ENCODE measurements around the gene PSKH1.

Gene PSKH1

DNA sequence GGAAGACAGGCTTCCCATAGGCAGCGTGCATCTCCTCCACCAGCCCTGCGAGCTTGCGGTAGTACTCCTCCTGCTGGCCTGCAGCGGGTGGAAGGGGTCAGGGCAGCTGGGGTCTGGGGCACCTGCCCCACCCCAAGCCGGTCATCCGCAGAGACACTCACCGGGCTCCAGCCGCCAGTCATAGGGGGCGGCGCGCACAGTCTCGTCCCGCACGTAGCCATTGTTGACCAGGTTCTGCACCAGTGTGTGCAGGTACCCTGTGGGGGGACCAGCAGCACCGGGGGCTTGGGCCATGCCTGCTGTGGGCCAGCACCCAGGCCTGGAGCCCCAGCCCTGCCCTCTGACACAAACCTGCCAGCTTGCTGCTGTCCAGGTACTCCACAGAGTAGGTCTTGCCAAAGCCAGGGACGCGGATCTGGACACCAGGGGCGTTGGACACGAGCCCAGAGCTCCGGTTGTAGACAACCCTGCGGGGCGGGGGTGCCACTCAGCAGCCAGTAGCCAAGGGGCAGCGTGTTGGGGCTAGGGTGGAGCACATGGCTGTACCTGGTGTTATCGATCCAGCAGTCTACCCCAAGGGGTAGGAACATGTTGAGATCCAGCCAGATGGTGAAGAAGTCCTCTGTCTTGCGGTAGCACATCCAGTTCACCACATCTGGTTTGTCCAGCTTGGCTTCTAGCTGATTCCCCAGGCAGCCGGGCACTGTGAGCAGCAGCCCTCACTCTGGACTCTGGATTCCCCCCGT, 49.6 kb downstream of the PSKH1 start:
- FAIRE-seq, result no peak

DNA sequence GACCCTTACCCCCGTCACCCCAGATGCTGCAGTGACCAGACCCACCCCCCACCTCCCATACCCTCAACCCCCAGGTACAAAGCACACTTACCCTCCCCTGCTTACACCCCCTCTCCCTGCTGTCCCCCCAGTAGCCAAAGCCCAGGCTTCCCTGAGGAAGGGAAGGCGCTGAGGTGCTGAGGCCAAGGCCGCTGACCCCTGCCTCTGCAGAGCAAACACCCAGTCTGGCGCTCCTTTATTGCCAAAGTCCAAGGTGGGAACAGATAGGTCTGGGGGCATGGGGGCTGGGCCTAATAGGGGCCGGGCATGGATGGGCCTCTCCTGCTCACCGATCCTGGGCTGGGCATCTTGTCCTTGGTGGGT, 50.2 kb downstream of the PSKH1 start:
- FAIRE-seq, result no peak

DNA sequence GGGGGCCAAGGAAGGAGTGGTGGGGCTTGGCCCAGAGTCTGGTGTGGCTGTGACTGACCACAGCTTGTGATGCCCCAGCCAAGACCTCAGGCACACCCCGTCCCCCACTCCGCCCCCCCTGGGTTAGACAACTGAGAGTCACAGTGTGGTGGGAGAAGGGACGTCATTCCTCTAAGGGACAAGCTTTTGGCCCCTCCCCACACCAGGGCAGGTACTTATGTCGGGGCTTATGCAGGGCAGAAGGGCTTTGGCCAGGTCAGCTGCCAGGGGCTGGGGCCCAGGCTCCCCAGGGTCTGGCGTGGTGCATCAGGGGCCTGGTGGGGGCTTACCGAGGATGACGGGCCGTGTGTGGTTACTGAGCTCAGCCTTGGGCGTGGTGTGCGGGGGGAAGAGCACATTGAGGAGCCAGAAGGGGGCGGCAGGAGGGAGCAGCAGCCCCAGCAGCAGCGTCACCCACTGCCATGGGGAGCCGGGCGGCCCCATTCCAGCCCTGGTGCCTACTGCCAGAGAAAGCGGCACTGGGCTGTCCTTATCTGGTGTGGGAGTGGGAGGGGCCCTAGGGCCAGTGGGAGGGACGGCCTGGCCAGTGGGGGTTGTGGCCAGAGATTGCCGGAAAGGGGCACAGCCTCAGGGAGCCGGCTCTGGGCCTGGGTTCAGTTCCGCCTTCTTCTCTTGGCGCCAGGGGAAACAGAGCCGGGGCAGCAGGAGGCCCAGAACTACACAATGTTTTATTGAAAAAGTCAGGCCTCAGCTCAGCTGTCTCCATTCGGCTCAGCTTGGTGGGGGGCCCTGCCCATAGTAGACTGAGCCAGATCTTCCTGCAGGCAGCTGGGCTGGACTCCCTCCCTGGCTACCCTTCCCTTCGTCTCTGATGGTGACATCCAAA, 50.8 kb downstream of the PSKH1 start, which contains the start of gene LCAT:
Gene LCAT, minus strand, starts transcription at position 502 of the 886 bp plus-strand sequence. Its CDS starts 19 bp downstream, at position 483.
- FAIRE-seq, result no peak

DNA sequence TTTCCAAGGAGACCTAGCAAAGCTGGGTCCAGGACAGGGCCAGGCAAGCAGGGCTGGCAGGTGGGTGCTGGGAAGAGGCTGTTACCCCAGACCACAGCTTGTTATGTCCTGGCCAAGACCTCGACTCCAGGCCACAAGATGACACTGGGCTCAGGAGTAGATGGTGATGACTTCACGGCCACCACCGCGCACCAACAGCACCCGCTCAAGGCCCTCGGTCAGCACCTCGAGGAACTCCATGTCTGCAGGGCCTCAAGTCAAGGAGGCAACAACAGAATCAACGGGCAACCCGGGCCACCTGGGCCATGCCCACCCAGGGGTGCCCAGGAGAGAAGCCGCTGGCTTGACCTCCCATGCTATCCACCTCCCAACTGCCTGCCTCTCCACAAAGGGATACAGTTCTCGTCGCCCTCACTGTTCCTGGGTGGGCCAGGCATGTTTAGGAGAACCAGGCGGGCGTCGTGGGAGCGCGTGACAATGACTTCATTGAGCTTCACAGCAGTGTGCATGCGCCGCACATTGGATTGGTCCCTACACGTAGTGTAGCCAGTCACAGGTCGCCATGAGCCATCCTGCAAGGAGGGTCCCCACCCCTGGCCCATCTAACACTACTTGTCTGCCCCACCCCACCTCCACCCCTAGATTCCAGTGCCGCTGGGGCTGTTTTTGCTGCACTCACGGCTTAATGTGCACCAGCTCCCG, 51.8 kb downstream of the PSKH1 start:
- FAIRE-seq, result no peak

DNA sequence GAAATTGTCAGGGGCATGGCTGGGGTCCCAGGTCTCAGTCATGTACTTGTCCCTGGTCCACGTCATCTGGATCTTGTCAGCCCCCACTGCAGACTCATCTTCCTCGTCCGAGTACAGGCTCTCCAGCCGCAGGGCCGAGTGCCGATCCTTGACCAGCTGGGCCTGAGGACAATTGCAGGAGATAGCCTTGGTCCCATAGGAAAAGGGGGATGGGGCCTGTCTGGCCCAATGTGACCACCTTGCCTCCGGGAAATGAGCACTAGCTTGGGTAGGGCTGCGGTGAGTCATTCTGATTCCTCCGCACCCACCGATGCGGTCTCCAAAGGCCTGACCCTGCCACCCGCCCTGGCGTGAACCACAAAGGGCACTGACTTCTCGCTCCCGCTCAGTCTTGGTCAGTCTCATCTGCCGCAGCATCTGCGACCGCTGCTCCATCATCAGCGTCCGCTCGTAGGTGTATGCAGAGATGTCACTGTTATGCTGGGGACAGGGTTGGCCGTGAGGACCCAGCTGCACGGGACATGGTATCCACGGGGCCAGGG, 52.4 kb downstream of the PSKH1 start:
- no peak for FAIRE-seq

DNA sequence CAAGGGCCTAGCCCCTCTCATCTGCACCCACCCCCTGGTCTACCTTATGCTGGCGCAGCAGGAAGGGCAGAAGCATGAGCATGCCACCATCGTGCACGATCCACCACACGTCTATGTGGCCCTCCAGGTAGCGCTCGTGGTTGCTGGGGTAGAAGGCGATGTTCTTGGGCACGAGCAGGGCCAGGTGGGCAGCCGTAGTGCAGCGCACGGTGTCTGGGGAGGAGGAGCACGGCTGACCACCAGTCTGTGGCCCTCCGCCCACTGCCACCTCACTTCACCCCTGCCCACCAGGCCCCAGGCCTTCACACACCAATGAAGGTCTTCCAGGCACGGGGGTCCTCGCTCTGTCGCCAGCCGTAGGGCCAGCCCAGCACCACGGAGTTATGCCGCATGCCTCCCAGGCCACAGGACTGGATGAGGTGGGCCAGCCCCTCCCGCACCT, 53.1 kb downstream of the PSKH1 start:
- FAIRE-seq, result no peak

DNA sequence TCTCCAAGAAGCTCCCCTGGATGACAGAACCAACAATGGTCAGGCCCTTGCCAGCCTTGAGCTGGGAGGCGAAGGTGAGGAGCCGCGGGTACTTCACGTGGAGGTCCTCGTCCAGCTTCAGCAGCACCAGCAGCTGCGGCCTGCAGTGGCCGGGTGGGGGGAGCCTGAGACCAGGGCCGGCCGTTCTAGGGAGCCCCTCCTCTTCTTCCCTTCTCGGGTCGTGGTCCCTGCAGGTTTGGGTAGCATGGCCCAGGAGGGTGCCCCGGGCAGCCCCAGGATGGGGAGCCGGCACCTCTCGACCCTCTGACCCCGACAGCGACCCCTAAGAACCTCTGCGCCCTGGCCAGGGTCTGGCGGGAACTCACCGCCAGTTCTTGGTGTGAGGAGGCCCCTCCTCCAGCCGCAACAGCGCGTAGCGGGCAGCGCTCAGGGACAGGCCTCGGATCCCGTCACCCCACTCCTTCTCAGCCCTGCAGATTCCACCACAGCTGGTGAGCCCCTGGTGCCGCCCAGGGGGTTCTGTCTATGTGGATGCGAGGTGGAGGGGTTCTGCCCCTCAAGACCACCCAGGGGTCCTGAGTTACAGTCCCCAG, 54.0 kb downstream of the PSKH1 start:
- no peak for FAIRE-seq

DNA sequence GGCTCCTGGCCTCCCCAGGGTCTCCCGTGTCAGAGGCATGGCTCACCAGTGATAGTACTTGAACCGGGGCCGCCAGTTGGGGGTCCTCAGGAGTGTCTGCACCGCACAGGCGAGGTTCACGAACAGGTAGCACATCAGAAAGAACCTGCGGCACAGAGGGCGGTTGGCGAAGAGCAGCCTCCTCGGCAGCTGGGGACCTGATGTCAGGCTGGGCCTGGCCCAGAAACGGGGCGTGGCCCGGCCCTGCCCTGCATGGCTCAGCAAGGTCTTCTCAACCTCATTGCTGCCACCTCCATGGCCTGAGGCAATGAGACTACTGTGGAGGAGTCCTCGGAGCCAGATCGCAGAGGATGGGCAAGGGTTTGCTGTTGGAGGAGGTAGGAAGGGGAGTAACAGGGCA, 55.0 kb downstream of the PSKH1 start:
- FAIRE-seq, result no peak

DNA sequence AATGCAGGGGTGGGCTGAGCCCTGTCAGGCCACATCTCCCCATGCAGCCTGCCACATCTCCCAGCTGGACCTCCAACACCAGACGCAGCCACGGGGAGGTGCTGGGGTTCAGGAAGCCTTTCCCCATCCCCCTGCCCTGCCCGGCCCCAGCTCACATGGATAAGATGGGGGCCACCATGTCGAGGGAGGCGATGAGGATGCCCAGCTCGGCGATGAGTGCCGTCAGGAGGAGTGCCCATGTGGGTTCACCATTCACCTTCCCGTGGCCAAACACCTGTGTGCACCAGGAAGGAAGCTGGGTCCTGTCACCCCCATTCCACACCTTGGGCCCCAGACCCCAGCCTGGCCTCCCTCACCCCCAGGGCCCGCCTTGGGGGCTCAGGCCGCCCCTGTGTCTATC, 56.6 kb downstream of the PSKH1 start:
- FAIRE-seq, result no peak

DNA sequence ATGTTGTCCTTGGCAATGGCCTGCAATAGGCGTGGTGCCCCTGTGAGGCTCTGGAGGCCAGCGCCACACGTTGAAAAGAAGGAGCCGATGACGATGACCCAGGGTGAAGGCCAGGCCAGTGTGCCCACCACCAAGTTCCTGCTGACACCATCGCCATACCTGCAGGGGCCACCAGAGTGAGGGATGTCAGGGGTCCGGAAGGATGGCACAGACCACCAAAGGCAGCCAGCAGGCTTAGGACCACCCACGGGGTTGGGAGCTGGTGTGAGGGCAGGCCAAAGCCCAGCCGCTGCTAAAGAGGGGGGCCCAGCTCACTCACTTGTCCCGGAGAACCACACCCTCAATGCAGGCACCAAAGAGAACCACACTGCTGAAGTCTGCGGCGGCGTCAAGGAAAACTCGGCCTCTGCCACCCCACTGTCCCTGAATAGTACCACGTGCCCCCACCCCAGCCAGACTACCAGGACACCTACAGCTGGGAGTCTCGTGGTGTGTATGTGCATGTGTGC, 57.3 kb downstream of the PSKH1 start:
- no peak for FAIRE-seq

DNA sequence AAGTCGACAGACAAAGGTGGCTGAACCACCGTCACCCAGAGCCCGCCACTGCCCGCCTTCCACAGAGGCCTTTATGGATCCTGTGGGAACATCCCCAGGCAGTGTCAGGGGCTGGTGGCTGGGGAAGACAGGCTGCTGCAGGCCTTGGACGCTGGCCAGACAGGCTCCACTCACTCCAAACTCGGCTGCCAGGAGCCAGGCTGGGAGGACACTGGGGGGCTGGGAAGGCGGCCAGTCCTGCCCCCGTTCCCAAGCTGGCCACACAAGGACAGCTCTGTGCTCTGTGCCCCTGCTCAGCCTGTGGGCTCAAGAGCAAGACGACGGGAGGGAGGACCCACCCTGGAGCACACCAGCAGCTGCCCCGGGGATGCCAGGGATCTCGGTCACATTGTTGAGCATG, 58.4 kb downstream of the PSKH1 start:
- FAIRE-seq, result no peak

DNA sequence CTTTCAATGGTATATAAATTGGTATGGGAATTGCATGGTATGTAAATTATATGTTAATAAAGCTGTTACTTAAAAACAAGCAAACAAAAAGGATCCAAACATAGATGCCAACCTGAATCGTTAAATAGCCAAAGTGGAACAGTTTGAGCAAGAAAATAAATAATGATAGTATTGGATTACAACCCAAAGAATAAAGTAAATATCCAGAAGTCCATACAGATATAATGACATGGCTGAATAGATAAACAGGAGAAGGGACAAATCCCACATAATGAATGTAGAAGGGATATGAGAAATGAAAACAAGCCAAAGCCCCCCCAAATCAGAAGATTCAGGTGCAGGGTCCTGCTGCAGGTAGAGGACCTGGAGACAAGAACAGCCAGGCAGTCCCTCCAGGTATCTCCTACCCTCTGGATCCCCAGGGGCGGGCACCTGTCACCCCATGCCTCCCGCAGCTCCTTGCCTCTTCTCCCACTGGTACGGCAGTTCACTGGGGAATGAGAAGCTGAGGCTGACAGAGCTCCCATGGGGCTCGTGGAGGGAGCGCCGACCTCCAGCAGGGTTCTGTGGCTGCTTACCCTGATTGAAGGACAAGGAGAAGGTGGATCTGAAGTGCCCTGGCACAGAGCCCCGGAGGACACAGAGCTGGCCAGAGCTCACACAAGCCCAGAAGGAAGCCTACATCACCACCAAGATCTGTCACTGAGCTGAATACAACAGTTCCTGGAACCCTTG, 60.8 kb downstream of the PSKH1 start:
- FAIRE-seq, result no peak

DNA sequence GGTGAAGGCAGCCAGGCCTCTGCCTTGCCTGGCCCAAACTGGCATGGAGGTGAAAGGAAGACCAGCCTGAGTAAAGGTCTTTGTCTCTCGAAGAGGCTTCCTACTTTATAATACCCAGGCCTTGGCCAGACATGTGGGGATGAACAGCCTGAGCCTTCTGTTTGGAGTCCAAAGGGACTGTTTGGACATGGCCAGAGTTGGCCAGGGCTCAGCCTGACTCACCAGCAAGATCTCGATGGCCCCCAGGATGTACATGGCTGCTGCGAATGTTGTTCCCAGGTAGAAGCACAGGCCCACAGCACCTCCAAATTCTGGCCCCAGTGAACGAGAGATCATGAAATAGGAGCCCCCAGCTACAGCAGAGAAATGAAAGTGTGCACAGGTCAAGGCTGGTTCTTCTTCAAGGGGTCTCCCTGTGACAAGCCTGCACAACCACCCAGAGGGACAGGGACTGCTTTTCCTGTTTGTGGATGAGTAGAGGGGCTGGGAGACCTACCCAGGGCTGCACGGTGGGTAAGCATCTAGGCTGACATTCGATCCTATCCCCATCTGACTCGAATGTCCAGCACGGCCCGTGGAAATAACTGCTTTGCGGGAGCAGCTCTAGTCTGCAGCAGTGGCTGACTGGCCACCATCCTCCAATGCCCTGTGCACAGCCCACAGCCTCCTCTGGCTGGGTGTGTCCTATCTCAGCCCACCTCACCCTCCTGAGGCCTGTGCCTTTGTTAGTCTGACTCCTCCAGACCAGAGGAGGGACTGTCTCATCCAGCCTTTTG, 61.6 kb downstream of the PSKH1 start:
- no peak for FAIRE-seq

DNA sequence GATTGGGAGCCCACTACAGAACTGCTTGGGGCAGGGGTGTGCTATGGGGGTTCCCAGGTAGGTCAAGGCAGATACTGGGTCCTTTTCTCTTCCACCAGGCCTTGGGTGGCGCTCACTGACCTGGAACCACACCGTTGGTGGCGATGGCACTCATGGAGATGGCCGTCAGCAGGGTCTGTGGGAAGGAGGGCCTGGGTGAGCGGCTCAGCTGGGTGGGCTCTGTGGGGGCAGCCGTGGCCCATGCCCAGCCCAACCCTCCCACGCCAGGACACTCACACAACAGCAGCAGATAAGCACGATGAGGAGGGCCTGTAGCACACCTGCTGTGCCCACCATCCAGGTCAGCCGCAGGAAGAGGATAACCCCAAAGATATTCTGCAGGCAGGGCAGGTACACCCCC, 64.6 kb downstream of the PSKH1 start:
- FAIRE-seq, result no peak

DNA sequence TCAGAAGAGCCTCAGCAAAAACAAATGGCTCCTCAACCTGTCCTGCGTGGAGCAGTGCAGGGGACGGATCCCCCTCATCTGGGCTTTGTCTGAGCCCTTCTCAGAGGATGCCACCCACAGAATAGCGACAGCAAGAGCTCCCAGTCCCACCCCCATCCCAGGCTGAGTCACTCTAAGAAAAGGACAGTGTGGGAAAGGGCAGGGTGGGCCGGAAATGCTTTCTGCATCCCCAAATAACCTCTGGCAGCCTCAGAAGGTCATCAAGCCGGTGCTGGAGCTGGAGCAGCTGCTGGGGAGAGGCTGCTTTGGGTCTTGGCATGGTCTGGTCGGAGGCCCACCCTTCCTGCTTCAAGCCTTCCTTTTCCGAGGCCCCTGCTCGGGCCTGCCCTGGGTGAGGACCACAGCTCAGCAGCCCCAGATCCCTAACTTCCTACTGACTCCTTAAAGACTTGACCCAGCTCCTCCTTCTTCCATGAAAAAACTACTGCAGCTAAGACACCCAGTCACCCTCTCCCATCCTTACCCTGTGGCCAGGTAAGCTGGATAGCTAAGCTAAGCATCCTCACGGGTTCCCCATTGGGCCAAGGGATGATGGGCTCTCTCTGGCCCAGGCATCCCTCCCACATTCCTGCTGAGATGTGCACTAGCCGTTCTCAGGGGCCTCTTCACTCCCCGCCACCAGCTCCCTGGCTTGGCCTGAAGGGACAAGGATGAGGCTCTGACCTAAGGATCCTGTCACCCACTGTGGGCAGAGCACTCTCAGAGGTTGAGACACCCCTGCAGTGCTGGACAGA, 66.7 kb downstream of the PSKH1 start:
- no peak for FAIRE-seq

DNA sequence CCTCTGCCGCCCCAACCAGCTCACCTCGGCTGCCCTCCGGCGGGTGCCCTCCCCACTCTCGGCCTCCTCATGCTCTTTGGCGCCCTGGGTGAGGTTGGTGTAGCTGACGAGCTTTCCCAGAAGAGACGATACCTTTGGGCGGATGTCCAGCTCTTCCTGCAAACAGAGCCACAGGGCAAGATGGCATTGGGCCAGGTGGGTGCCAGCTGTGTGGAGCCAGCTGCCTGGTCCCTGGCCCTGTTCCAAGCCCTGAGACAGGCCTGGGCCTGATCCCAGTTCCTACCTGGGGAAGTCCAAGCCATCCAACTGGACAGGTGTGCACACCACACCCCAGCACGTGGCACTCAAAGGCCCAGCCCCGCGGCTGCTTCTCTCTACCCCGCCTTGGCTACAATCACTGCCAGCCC, 68.5 kb downstream of the PSKH1 start:
- no peak for FAIRE-seq

DNA sequence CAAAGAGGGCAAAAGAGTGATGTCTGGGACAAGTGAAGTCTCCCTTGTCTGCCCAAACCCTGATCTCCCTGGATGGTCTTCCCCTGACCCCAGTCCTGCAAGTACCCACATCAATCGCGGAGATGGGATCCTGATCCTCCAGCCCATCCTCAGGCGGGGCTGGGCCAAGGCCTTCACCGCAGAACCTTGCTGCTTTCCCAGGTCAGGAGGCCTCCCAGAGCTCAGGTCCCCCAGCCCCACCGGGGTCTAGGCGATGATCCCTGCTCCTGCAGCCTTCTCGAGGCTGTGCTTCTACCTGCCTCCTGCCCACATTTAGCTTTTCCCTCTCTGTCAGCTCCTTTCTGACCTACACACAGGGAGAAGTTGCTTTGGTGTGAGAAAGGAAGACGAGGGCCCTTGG, 69.1 kb downstream of the PSKH1 start:
- FAIRE-seq, result no peak

DNA sequence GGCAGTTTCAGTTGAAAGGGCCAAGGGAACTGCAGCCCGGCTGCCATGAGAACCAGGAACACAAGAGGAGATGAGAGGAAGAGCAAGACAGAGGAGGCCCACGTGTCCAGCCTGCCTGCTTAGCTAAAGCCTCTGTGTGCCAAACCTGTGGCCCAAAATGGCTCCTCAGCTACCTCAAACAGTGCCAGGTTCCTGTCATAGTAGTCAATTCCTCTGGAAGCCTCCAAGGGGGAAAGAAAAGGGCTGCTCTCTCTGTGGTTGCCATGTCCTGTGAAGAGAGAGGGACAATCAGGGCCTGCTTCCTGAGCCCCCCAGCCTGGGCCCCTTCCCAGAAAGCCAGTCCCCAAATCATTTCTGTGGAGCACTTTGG, 70.2 kb downstream of the PSKH1 start:
- no peak for FAIRE-seq

DNA sequence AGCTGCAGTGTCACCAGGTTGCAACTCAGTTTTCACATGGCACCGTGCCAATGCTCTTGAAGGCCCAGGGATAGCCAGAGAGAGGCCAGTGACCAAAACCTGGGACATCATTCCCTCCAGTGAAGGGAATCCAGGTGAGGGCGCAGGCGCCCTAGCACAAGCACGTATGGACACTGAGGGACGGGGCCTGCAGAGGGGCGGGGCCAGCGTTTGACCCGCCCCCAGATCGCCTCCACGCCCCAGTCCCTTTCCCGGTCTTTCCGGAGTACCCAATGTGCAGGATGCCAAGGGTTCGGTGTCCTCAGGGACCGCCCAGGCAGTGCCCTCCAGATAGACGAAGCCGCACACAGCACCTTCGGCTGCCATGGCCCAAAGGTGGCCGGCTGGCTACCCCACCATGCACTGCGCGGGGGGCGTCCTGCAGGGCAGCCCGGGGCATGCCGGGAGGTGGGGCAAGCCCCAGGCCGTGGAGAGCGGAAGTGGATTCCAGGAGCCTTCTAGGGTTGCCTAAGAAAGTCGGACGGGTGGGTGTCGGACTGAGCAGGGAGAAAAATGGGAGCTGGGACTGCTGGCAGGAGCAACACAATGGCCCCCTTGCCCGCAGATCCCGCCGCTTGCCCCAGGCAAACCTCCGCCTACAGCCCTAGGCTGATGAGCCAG, 70.7 kb downstream of the PSKH1 start:
- FAIRE-seq, result no peak

All from G401.6 (cell line).